Dermis lymphatic vessel endothelial cell (primary cell): ENCODE results near the gene ARHGAP44. TPM values are rescaled to one million over a fixed set of nuclear protein-coding genes. Genes with fewer than 3 reads are reported as not detected.

Experiments used
- total RNA-seq: library from RNA; depleted of rRNA; stranded (reverse); fragments of >200 nt; gene quantifications from 2 replicates; pipeline ENCODE4 v1.2.1, GENCODE V29; 2014

Gene ARHGAP44
- 0.43 and 0.65 TPM in 2 replicates for total RNA-seq

GRCh38 chr17:12789481-12790248, at the start of gene ARHGAP44:
Gene ARHGAP44, plus strand, starts transcription at chr17:12789498. Its CDS starts 341 bp downstream, at chr17:12789839.

DNA sequence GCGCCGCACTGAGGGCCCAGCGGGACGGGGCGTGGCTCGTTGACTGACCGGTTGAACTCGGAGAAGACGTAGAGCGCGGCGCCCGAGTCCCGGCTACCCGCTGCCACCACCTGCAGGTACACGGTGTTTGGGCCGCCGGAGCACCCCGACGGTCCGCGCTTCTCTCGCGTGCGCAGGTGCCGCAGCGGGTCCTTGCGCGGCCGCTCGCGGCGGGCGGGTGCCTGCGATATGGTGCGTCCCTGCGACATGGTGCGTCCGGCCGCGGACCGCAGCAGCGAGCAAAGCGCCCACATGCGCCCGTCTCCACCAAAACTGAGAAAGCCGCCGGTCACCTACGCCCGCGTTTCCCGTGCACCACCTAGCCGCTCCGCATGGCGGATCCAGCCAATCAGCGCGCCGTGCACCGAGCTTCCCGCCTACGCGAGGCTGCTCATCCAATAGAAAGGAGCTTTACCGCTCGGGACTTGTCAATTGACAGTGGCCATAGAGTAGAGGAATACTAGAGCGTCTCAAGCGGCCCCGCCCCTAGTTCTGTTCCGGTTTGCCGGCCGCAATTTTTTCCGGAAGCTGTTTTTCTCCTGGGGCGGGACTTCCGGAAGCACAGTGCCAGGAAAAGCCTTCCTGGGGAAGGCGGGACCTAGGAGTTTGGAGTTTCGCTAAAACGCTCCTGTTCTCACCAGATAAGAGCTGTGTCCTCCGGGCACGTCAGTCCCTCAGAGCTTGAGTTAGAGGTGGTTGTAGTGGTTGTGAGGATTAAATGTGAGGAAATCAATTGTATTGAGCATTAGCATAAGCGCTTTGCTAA, 228.6 kb downstream of the ARHGAP44 start, which contains the start of gene ELAC2:
Gene ELAC2 (minus strand): TSS at position 373 of the 805 bp plus-strand sequence. CDS start 80 bp downstream, at position 293.

Other genes starting within 250 kb of the ARHGAP44 start
- under 0.01 TPM in 1 of 2 replicates, not detected in the other for gene MYOCD, start 123.6 kb upstream of the ARHGAP44 start, total RNA-seq
- gene ELAC2, start 228.5 kb downstream of the ARHGAP44 start, total RNA-seq, result 56.7 and 78.0 TPM in 2 replicates